ENCODE results near the gene RPL14.

The RPL14 gene

DNA sequence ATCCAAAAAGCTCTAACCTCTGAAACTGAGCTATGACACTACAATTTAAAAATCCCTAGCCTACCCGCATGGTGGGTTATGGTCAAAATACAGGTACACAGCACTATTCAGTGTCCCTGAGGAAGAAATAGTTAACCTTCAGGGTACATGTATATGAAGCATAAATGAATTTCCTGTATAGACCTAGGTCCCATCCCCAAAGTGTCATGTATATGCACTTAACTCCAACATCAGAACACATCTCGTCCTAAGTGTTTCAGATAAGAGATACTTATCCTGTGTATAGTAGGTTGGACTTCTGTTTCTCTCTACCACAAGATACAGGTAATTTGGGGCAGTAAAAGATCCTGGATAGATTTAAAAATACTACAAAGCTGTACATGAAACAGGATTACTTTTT is 6.4 kb downstream of the RPL14 start:
- no peak for DNase-seq (ENCODE audit: low read depth)

- no peak for DNase-seq (ENCODE audit: low read depth)
These were observed 7.4 kb downstream of the RPL14 start for GRCh38 chr3:40464339-40465110.

- DNase-seq (ENCODE audit: low read depth) = no peak
These were observed 7.9 kb downstream of the RPL14 start for GRCh38 chr3:40465111-40465407.

DNA sequence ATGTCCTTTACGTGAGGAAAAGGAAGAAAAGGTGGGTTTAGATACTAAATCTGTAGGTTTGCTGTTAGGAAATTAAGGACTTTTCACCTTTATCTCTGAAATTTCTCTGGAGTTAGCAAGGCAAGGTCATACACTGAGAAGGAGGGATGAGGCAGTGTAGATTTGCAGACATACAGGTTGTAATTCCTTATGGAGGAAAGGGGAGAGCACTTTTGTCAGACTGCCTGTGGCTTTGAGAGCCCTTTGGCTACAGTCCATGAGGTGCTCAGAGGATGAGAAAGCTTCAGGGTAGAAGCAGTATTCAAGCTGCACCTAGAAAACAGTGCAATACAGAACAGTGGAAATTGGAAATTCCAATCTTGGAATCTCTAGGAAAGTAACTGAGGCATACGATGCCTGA is 8.3 kb downstream of the RPL14 start:
- DNase-seq (ENCODE audit: low read depth) = no peak

DNA sequence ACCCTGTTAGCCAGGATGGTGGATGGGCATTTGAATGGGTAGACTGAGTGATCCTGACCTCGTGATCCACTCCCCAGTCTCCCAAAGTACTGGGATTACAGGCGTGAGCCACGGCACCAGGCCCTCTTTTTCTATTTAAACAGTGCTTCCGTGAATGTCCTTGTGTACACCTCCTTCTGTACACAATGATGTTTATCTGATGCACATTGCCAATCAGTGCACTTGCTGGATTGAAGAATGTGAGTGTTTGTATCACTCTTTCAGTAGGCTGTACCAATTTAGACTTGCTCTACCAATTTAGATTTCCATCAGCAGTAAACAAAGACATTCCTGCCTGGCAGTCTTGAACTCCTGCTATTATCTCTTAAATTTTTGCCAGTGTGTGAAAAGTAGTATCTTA is 10.9 kb downstream of the RPL14 start:
- DNase-seq (ENCODE audit: low read depth) = no peak

- DNase-seq (ENCODE audit: low read depth) = no peak
These were observed 13.6 kb downstream of the RPL14 start for GRCh38 chr3:40470701-40471100.

- no peak for DNase-seq (ENCODE audit: low read depth)
These were observed 19.6 kb downstream of the RPL14 start, which contains the start of gene ZNF619 for GRCh38 chr3:40476478-40477470. ZNF619 (plus strand) TSS chr3:40477122; CDS start chr3:40477980, 858 bp downstream.

DNA sequence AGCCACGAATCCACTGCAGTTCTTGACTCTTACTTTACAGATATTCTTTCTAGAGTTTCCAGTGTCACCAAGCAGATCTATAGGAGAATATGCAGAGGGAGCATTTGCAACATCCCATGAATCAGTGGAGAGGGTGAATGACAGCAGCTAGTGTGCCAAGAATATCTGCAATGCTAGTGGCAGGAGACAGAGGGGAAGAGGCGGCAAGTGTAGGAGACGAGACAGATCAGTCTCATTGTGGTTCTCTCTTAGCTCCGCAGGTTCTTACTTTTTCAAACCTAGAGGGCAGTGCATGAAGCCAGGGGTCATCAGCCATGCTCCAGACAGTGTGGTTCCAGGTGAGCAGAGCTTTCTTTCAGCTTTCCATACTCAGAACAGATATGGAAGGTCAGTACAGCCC is 20.5 kb downstream of the RPL14 start:
- no peak for DNase-seq (ENCODE audit: low read depth)

GRCh38 chr3:40487172-40487571 is 30.0 kb downstream of the RPL14 start:
- no peak for DNase-seq (ENCODE audit: low read depth)

- DNase-seq (ENCODE audit: low read depth) = no peak
These were observed 33.8 kb downstream of the RPL14 start for GRCh38 chr3:40490916-40491315.

DNA sequence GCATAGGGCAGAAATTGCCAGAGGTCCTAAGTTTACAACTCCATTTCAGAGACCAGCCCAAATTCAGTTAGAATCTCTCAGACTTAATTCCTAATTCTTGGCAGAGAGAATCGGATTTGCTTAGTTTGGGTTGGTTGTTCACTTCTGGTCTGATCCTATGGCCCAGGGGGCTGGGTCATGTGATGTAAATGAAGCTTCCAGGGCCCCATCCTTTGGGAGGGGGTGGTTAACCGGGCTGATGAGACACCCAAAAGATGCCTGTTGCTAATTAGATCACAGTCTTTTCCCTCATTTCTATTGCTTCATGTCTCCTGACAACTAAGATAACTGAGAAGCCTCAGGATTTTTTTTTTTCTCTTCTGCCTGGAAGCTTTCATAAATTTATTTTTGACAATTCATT is 37.6 kb downstream of the RPL14 start:
- DNase-seq (ENCODE audit: low read depth) = no peak

DNA sequence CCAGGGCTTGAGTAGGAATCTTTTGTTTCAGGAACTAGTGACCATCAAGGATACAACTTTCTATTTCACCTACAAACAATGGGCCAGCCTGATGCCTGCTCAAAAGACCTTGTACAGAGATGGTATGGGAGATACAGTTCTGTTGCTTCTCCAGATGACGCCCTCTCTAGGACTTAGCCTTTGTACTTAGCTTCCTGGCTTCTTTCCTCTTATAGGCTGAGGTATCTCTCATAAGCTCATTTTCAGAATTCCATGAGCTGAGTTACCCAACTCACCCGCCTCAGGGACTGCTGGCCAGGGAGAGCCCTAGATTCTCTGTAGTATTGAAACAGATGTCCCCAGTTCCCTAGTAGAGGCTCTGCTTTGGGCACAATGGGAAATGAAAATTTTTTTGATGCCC is 40.1 kb downstream of the RPL14 start:
- DNase-seq (ENCODE audit: low read depth) = no peak

DNA sequence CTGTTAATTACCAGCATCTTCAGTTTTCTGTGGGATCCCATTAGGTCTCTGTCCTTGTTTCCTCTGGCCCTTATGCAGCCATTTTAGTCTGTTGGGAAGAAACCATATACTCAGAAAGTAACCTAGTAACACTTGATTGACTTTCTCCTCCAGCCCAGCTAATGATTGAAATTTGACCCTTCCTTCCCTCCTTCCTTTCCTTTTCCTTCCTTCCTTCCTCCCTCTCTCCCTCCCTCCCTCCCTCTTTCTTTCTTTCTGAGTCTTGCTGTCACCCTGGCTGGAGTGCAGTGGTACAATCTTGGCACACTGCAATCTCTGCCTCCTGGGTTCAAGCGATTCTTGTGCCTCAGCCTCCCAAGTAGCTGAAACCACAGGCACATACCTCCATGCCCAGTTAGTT is 42.8 kb downstream of the RPL14 start:
- DNase-seq (ENCODE audit: low read depth) = no peak

DNA sequence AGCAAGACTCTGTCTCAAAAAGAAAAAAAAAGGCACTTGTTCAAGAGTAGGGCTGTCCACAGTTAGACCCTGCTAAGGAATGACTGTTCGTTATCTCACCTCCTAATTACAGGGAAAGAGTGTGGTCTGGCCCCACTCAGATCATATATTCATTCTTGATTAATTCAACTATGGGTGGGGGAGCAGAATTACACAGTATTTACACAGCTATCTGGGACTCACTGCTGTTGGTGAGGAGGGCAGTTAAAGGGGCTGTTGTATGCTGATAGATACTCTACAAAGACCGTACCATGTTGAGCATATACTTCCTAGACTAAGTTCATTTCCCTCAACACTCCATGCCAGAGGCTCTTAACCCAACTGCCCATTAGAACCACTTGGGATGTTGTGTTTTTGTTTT is 44.9 kb downstream of the RPL14 start:
- no peak for DNase-seq (ENCODE audit: low read depth)

DNA sequence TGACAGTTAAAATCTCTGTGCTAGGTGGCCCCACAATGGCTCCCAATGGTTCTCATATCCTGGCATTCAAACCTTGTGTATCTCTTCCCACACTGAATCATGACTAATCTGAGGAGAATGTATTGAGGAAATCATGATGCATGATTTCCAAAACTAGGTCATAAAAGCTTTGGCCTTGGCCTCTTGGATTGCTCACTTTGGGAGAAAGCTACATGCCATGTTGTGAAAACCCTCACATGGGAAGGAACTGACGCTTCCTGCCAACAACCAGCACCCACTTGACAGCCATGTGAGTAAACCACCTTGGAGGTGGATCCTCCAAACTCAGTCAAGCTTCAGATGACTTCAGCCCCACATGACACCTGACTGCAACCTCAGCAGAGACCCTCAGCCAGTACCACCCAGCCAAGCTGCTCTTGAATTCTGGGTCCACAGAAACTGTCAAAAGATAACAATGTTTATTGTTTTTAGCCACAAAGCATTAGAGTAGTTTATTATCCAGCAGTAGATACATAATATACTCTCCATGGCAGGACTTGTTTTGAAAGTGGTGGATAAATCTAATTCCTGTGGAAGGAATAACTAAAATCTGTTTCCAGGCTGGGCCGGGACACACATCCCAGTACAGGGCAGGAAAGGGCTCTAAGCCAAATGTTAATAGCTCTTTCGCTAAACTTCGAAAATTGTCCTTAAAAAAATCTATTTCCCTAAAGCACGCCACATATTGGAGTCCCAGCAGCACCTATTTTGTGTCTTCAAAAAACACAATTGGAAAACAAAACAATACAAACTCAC is 47.7 kb downstream of the RPL14 start:
- no peak for DNase-seq (ENCODE audit: low read depth)

DNA sequence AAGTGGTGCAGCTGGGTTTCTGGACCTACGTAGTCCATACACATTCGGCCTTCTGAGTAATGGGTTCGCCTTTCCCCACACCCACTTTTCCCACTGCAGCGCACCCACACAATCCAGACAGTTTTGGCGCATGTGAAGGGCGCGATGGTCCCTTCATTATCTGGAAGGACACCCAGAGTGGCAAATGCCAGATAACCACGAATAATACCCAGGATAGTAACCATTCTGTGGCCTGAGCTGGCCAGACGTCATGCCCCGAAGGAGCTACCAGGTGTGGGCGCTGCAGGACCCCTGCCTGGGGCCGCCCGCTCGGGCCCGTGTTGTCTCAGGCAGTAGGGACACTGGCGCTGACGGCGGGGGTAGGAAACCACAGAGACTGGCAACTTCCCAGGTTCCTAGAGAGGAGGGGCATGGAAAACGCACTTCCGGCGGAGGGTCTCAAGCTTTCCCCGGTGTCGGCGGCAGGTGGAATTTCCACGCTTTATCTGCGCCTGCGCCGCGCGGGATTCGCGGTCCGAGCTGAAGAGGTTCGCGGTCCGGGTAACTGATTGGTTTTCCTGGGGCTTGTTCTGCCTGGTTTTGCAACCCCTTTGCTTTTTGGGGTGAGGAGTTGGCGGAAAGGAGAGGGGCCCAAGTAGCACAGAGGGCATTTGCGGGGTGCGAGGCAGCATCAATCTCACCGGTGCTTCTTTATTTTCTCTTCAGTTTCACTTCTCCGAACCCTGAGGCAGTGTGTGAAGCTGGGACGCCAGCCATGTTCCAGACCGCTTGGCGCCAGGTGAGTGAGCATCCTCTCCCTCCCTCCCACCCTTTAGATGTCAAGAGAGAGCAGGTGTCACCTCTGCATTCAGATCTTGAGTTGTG is 48.7 kb downstream of the RPL14 start, which contains the start of gene ZNF620:
Gene ZNF620, plus strand, starts transcription at position 441 of the 864 bp plus-strand sequence. Its CDS starts 314 bp downstream, at position 755.
- peak; percentile 23 for DNase-seq (ENCODE audit: low read depth)

GRCh38 chr3:40511031-40511718 is 54.0 kb downstream of the RPL14 start:
- no peak for DNase-seq (ENCODE audit: low read depth)

DNA sequence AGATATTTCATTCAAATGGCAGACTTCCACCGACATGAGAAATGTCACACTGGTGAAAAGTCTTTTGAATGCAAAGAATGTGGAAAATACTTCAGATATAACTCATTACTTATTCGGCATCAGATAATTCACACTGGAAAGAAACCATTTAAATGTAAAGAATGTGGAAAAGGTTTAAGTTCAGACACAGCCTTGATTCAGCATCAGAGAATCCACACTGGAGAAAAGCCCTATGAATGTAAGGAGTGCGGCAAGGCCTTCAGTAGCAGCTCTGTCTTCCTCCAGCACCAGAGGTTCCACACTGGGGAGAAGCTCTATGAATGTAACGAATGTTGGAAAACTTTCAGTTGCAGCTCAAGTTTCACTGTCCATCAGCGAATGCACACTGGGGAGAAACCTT is 59.1 kb downstream of the RPL14 start:
- DNase-seq (ENCODE audit: low read depth) = no peak

DNA sequence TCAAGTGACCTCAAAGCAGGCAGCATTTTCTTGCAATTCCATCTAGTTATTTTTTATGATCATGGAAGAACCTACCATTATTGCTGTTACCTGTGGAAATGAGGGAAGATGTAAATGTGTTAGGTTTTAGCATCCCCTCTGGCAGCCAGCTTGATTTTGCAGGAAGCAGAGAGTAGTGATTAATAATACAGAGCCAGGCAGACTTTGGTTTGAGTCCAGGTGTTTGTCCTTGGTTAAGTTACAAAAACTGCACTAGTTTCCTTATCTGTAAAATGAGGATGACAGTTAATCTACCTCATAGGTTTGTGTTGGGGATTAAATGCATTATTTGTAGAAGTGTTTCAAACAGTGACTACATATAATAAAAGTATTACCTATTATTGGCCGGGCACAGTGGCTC is 60.9 kb downstream of the RPL14 start:
- no peak for DNase-seq (ENCODE audit: low read depth)

Data from stimulated activated CD8-positive, alpha-beta memory T cell treated with anti-CD3 and anti-CD28 coated beads, Interleukin-7, amount 100 ng/mL, for 24 hours (primary cell).